Vagina (tissue), 2 donors: ENCODE data around the gene IGF2BP3.

Experiments used
- CTCF ChIP-seq, 3 experiments: fragments of 450-650 bp in 2 of 3; fragments of 200-600 bp in 1 of 3; sonication (generic) in 1 of 3; IDR thresholded peaks; one replicate each; pipeline ENCODE4 v1.5.1; 2017 to 2019; ENCODE audit warnings: antibody characterized with exemption in 3 of 3, mild to moderate bottlenecking in 2 of 3, moderate library complexity in 2 of 3
- POLR2A ChIP-seq, 2 donors: fragments of 450-650 bp; IDR thresholded peaks; one replicate each; pipeline ENCODE4 v1.6.1; 2017; ENCODE audit warnings: antibody characterized with exemption in 2 of 2, mild to moderate bottlenecking in 2 of 2, moderate library complexity in 2 of 2
- POLR2AphosphoS5 ChIP-seq, 2 donors: sonication (generic); formaldehyde crosslinking; IDR thresholded peaks; one replicate each; pipeline ENCODE4 v1.9.0; 2017; ENCODE audit warnings: antibody characterized with exemption in 2 of 2, mild to moderate bottlenecking in 2 of 2, low read depth in 1 of 2; ENCODE audit not compliant: insufficient read depth in 1 of 2

GRCh38 chr7:23357190-23358093 lies 112.8 kb downstream of the IGF2BP3 start:
- TF ChIP-seq POLR2AphosphoS5 (IDR thresholded peaks at IDR 0.05; ENCODE audit: insufficient read depth in 1 of 2, low read depth in 1 of 2): no peak
- no peak for TF ChIP-seq POLR2A (IDR thresholded peaks at IDR 0.05)
- no peak for TF ChIP-seq CTCF (IDR thresholded peaks at IDR 0.05)
